ENCODE data around the gene MCIDAS. TPM values are rescaled to one million over a fixed set of nuclear protein-coding genes. Genes with fewer than 3 reads are reported as not detected.

The MCIDAS gene
- 0.29 and 0.38 TPM in 2 replicates for total RNA-seq (2014; rRNA removed)
- not detected for polyA plus RNA-seq (2012)

GRCh38 chr5:55226934-55227663 is at the start of gene MCIDAS:
MCIDAS (minus strand) TSS chr5:55227315; CDS start chr5:55227138, 177 bp downstream.
- DNase-seq (ENCODE audit: low read depth) = peak; percentile 36

GRCh38 chr5:55276771-55277170 is 49.7 kb upstream of the MCIDAS start:
- peak; percentile 3 for DNase-seq (ENCODE audit: low read depth)

- no peak for DNase-seq (ENCODE audit: low read depth)
These were observed 31.2 kb upstream of the MCIDAS start for GRCh38 chr5:55258339-55258738.

GRCh38 chr5:55254802-55255201 is 27.7 kb upstream of the MCIDAS start:
- no peak for DNase-seq (ENCODE audit: low read depth)

- DNase-seq (ENCODE audit: low read depth) = no peak
These were observed 22.9 kb upstream of the MCIDAS start for GRCh38 chr5:55250064-55250463.

GRCh38 chr5:55241746-55242145 is 14.6 kb upstream of the MCIDAS start:
- no peak for DNase-seq (ENCODE audit: low read depth)

GRCh38 chr5:55236800-55237199 is 9.7 kb upstream of the MCIDAS start:
- no peak for DNase-seq (ENCODE audit: low read depth)

- DNase-seq (ENCODE audit: low read depth) = peak; percentile 40
These were observed 7.1 kb upstream of the MCIDAS start for GRCh38 chr5:55234121-55234700.

GRCh38 chr5:55232985-55233928 is 6.1 kb upstream of the MCIDAS start, which contains the start of gene CCNO:
CCNO (minus strand) TSS chr5:55233608; CDS start chr5:55233523, 85 bp downstream.
- DNase-seq (ENCODE audit: low read depth) = peak; percentile 76

- no peak for DNase-seq (ENCODE audit: low read depth)
These were observed 5.3 kb upstream of the MCIDAS start for GRCh38 chr5:55232271-55232984.

GRCh38 chr5:55231919-55232270 is 4.8 kb upstream of the MCIDAS start:
- DNase-seq (ENCODE audit: low read depth) = no peak

GRCh38 chr5:55231029-55231918 is 4.2 kb upstream of the MCIDAS start:
- peak; percentile 18 for DNase-seq (ENCODE audit: low read depth)

- DNase-seq (ENCODE audit: low read depth) = no peak
These were observed 3.0 kb upstream of the MCIDAS start for GRCh38 chr5:55230086-55230629.

GRCh38 chr5:55227664-55228430 is 732 bp upstream of the MCIDAS start:
- no peak for DNase-seq (ENCODE audit: low read depth)

GRCh38 chr5:55226027-55226933 is 835 bp downstream of the MCIDAS start:
- DNase-seq (ENCODE audit: low read depth) = peak; percentile 43

GRCh38 chr5:55225346-55225745 is 1.8 kb downstream of the MCIDAS start:
- DNase-seq (ENCODE audit: low read depth) = no peak

- no peak for DNase-seq (ENCODE audit: low read depth)
These were observed 3.3 kb downstream of the MCIDAS start for GRCh38 chr5:55223812-55224240.

All from LHCN-M2 (cell line).